ENCODE measurements around the gene AURKAIP1.
A peak's percentile ranks its signal among the peaks of the same experiment; 100 is the strongest.

Gene AURKAIP1

DNA sequence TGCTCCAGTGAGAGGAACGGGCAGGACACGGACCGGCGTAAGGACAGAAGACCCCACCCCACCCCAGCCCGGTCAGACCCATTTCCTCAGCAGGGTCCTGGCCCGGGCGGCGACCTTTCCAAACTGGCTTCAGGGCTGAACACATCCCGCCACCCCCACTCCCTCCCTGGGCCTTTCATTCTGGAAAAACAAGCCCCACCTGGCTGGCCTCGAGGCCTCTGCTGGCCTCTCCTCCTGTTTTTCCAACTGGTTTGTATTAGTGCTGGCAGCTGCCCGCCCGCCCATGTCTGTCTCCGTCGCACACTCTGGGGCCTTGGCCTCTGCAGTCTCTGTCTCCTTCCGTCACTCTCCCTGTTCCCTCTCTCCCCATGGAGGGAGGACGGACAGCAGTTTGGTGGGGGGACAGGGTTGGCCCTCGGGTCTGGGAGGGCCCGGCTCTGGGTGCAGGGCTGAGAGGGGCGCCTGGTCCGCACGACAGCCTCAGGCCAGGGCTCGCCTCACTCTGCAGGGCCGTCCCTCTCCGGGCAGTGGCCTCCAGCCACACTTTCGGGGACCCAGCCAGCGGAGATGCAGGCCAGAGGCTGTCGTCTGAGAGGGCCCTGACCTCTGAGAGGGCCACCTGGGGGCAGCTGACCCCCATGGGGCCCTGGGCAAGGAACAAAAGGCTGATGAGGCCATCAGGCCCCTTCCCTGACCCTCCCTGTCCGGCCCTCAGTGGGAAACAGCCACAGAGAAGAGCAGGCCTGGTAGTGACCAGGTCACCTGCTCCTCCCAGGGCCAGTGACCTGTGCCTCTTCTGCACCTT is 15.1 kb downstream of the AURKAIP1 start:
- no peak for DNase-seq

GRCh38 chr1:1359308-1359663 is 15.7 kb downstream of the AURKAIP1 start:
- DNase-seq, result no peak

- DNase-seq, result no peak
These were observed 16.4 kb downstream of the AURKAIP1 start, which contains the start of gene MXRA8 for GRCh38 chr1:1358433-1359271. MXRA8 (minus strand) TSS chr1:1358555; CDS start chr1:1358504, 51 bp downstream.

DNA sequence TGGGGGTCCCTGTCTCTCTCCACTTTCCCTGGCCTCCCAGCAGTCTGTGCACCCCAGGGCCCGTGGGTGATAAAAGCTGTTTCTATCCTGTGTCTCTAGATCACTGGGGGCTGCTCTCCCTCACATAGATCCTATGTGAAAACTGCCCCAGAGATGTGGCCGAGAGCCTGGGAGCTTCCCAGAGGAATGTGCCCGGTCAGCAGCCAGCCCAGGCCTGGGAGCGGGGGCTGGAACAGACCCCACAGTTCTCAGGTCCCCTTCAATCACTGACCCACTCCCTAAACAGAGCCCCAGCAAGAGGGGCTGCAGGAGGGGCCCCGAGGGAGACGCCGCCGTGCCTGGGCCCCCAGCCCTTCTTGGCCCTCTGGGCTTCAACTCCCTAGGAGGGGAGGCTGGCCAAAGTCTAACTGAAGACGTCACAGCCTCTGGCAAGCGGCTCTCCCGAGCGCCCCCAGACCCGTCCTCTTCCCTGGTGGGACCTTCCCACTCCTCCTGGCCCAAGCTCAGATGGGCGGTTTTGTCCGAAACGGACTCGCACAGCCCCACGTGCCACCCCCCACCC is 17.1 kb downstream of the AURKAIP1 start:
- no peak for DNase-seq

DNA sequence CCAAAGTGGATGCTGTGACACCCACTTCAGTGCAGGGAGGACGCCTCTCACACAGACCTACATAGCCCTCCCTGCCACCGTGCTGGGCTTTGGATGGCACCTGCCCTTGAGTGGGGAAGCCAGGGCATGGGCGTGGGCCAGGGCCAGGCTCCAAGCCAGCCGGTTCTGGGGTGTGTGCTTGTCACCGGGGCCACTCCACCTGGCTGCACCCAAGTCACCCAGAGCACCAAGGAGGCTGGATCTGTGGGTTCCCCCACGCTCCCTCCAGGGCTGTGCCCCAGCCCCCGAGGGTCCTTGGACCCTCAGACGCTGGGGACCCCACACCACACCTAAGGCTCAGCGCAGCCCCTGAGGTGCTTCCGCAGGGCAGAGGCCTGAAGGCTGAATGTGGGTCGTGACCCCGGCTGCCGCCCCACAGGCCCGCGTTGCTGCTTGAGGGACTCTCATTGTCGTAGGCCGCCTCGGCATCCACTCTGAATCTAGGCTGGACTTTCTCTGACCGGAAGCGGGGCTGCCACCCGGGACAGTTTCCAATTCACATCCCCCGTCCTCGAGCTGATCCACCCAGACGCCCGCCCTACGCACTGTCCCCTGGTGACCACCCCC is 18.1 kb downstream of the AURKAIP1 start:
- DNase-seq, result no peak

DNA sequence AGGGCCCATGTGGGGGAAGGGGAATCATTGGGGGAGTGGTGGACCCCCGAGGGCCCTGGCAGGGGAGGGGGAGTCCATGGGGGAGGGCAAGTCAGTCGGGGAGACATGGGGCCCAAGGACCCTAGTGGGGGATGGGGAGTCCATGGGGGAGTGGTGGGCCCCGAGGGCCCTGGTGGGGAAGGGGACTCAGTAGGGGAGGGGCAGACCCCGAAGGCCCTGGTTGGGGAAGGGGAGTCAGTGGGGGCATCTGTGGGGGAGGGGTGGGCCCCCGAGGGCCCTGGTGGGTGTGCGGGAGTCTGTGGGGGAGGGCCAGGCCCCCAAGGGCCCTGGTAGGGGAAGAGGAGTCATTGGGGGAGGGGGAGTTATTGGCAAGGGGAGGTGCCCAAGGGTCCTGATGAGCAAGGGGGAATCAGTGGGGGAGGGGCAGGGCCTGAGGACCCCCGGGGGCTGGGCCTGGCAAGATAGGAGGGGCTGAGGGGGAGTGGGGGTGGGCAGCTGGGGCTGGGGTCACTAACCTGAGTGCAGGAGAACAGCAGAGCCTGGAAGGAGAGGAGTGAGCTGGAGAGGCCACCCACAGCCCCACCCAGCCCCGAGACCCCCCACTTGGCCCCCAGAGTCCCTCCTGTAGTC is 18.7 kb downstream of the AURKAIP1 start:
- DNase-seq, result no peak

DNA sequence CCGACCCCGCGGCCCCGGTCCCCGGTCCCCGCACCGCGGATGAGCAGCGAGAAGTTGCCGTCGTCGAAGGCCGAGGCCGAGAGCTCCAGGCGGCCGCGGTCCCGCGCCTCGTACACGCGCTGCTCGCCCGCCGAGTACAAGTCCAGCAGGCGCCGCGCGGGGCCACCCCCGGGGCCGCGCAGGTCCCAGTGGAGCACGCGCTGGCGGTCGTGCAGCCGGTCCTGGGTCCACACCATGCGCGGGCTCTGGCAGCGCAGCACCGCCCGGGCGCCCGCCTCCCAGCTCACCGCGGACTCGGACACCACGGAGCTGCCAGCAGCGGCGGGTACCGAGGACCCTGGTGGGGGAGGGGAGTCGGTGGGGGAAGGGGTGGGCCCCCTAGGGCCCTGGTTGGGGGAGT is 19.6 kb downstream of the AURKAIP1 start:
- no peak for DNase-seq

DNA sequence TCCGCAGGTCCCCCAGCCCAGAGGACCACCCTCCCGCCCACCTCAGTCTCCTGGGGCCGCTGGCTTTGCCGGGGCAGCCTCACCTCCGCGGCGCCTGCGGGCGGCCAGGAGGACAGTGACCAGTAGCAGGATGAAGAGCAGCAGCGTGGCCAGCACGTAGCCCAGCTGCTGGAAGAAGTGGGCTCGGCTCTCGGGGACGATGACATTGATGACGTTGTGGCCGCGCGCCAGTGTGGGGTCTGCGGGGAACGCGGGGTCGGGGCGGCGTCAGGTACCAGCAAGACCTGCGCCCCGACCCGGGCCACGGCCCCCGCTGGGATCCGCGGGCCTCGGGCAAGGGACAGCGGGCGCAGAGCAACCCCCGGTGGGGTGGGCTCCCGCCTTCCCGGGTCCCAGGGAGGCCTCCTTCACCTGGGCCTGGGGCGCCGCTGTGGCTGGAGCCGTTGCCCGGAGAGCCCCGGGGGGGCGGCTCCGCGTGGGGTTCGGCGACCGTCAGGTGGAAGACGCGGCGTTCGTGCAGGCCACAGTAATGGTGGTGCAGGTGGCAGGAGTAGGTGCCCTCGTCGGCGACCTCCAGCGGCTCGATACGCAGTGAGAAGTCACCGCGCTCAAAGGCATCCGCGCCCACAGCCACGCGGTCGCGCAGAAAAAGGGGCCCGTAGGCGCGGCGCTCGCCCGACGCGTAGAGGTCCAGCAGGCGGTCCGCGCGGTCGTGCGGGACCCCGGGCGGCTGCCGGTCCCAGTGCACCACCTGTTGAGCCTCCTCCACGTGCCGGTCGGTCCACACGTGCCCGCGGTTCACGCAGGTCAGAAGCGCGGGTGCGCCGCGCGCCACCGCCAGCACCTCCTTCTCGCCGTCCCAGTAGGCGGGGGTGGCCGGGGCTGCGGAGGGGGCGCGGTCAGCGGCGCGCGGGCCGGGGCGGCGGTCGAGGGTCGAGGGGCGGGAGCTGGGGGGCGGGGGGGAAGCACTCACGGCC is 20.4 kb downstream of the AURKAIP1 start:
- no peak for DNase-seq

DNA sequence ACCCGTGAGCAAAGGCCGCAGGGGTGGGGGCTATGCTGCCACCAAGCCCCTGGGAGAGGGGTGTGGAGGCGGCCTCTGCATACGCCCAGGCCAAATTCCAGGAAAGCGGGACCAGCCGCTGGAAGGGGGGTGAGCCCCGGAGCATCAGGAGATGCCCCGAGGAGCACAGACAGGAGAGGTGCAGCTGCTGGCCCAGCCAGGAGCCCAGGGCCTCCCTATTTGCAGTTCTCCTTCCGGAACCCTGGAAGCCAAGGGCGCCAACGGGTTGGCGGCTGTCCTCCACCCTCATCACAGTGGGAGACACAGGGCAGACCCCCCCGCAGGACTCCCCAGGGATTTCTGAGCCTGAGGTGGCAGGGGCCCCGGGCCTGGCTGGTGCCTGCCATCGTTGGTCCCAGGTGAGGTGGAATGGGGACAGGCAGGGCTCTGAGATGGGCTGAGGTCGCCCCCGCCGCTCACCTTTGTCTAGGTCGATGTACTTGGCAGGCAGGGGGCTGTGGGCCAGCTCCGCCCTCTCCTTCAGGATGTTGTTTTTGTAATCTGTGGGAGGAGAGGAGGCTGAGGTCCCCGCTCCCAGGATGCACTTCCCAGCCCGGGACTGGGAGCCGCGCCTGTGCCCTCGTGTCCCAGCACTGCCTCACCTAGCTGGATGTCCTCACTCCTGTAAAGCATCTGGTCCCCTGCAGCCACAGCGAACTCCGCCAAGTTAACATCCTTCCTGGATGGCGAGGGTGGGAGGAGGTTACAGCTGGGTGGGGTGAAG is 21.4 kb downstream of the AURKAIP1 start:
- DNase-seq, result no peak

- no peak for DNase-seq
These were observed 22.1 kb downstream of the AURKAIP1 start for GRCh38 chr1:1352786-1353388.

GRCh38 chr1:1351511-1352427 is 23.2 kb downstream of the AURKAIP1 start:
- no peak for DNase-seq

DNA sequence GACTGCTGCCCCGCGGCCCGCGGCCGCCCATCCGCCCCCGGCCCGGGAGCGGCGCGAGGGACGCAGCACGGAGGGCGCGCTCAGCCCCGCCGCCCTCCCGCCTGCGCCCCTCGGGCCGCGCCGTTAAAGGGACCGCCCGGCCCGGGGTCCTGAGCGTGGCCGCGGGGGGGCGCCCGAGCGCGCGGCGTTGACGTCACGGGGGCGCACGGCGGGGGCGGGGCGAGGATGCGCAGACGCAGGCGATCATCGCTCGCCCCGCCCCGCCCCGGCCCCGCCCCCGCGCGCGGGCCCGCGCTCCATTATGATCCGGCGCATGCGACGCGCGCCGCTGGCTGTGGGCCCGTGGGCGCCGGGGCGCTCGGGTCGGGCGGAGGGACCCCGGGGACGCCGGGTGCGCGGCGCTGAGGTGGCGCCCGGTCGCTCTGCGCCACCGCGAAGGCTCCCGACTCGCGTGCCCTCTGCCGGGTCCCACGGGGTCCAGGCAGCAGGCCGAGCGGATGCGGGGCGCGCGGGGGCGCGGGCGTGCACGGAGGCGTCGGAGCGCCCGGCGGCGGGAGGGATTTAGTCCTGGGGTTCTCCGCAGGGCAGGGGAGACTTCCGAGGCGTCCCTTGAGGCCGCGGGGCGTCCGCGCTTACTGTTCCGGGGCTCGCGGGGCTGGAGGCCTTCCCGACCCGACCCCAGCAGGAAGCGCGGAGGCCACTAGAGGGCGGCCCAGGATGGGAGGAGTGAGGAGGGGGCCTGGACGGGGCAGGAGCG is 25.6 kb downstream of the AURKAIP1 start, which contains the start of gene DVL1:
DVL1 (minus strand) TSS at position 163 of the 757 bp plus-strand sequence. CDS start 353 bp downstream, outside the sequence.
- peak; percentile 60 for DNase-seq

- no peak for DNase-seq
These were observed 26.4 kb downstream of the AURKAIP1 start for GRCh38 chr1:1348420-1349255.

DNA sequence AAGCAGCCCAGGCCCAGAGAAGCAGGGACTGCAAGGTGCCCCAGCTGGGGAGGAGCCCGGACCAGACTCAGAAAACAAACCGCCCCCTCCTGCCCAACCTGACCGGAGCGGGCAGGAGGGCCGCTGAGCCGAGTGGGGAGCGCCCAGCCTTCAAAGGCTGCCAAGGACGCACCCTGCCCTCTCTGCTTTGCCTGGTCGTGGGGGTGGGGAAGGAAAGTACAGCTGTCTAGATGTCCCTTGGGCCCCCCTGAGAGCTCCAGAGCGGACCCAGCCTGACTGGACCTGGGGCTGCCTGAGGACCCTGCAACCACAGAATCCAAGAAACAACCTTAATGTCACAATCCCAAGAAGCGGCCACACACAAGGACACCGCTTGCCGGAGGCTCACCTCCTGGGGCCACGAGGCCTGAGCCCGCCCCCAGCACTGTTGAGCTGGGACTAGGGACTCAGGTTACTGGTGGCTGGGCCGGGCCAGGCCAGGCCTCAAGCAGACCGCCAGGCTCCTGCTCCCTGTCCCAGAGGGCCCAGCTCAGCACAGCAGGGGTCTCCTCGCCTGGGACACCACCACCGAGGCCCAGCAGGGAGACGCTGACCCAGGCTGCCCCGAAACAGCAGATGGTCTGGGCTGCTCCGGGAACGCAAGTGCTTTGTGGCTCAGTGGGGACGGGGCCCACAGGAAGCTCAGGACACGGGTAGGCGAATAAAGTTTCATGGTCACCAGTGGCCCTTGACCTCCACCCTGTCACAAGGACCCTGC is 27.2 kb downstream of the AURKAIP1 start:
- DNase-seq, result no peak

GRCh38 chr1:1347026-1347595 is 27.9 kb downstream of the AURKAIP1 start:
- DNase-seq, result no peak

- no peak for DNase-seq
These were observed 28.5 kb downstream of the AURKAIP1 start for GRCh38 chr1:1346501-1346890.

All from activated CD4-positive, alpha-beta T cell treated with anti-CD3 and anti-CD28 coated beads for 1 hour (primary cell).